Tongue (tissue), 2 donors: Measurements from ENCODE around the gene SYDE2. TPM values are rescaled to one million over a fixed set of nuclear protein-coding genes. Genes with fewer than 3 reads are reported as not detected.
A peak's percentile ranks its signal among the peaks of the same experiment; 100 is the strongest.
"Not testable (repeated sequence)": the region's sequence is repeated elsewhere in the genome, so short reads cannot be mapped to it uniquely, and the experiment has no call there.

Experiments used
- DNase-seq: peaks from one replicate; pipeline ENCODE4 v3.0.0-alpha.2; 2015
- total RNA-seq: library from RNA; depleted of rRNA; stranded (reverse); fragments of >200 nt; gene quantifications from one replicate; pipeline ENCODE4 v1.2.3, GENCODE V29; 2014

SYDE2 gene
- total RNA-seq, 1 donor from 2014 or later = 18.4 TPM

GRCh38 chr1:85208488-85208887, 7.7 kb upstream of the SYDE2 start:
- no peak for DNase-seq

GRCh38 chr1:85203573-85204171, 2.9 kb upstream of the SYDE2 start:
- no peak for DNase-seq

- no peak for DNase-seq
These were observed 2.0 kb upstream of the SYDE2 start for GRCh38 chr1:85202864-85203255.

- no peak for DNase-seq
These were observed 1.5 kb upstream of the SYDE2 start for GRCh38 chr1:85202092-85202863.

GRCh38 chr1:85201340-85202091, 700 bp upstream of the SYDE2 start:
- peak; percentile 80 for DNase-seq

- DNase-seq = peak; percentile 16
These were observed 951 bp downstream of the SYDE2 start for GRCh38 chr1:85199667-85200462.

- DNase-seq = no peak
These were observed 2.0 kb downstream of the SYDE2 start for GRCh38 chr1:85198864-85199263.

- DNase-seq = no peak
These were observed 4.5 kb downstream of the SYDE2 start for GRCh38 chr1:85196358-85196757.

- no peak for DNase-seq
These were observed 5.1 kb downstream of the SYDE2 start for GRCh38 chr1:85195703-85196102.

- not testable (repeated sequence) for DNase-seq
These were observed 8.7 kb downstream of the SYDE2 start for GRCh38 chr1:85192129-85192528.

GRCh38 chr1:85189120-85189519, 11.7 kb downstream of the SYDE2 start:
- no peak for DNase-seq

GRCh38 chr1:85188530-85188929, 12.3 kb downstream of the SYDE2 start:
- no peak for DNase-seq

- not testable (repeated sequence) for DNase-seq
These were observed 13.8 kb downstream of the SYDE2 start for GRCh38 chr1:85187021-85187420.

- no peak for DNase-seq
These were observed 16.6 kb downstream of the SYDE2 start for GRCh38 chr1:85184245-85184644.

- DNase-seq = no peak
These were observed 18.1 kb downstream of the SYDE2 start for GRCh38 chr1:85182700-85183099.

- DNase-seq = no peak
These were observed 19.9 kb downstream of the SYDE2 start for GRCh38 chr1:85180869-85181268.

GRCh38 chr1:85179522-85179921, 21.3 kb downstream of the SYDE2 start:
- DNase-seq = no peak

GRCh38 chr1:85178396-85178795, 22.4 kb downstream of the SYDE2 start:
- DNase-seq = no peak

- DNase-seq = no peak
These were observed 26.3 kb downstream of the SYDE2 start for GRCh38 chr1:85174503-85174902.

GRCh38 chr1:85172684-85173337, 28.0 kb downstream of the SYDE2 start:
- DNase-seq = no peak

- no peak for DNase-seq
These were observed 29.1 kb downstream of the SYDE2 start for GRCh38 chr1:85171721-85172120.

- DNase-seq = no peak
These were observed 31.9 kb downstream of the SYDE2 start for GRCh38 chr1:85168884-85169283.
